Measurements from ENCODE around the gene BCDIN3D.
"Not testable (repeated sequence)": the region's sequence is repeated elsewhere in the genome, so short reads cannot be mapped to it uniquely, and the experiment has no call there.

Gene BCDIN3D

GRCh38 chr12:49876070-49876469 lies 33.2 kb upstream of the BCDIN3D start:
- no peak for DNase-seq

DNA sequence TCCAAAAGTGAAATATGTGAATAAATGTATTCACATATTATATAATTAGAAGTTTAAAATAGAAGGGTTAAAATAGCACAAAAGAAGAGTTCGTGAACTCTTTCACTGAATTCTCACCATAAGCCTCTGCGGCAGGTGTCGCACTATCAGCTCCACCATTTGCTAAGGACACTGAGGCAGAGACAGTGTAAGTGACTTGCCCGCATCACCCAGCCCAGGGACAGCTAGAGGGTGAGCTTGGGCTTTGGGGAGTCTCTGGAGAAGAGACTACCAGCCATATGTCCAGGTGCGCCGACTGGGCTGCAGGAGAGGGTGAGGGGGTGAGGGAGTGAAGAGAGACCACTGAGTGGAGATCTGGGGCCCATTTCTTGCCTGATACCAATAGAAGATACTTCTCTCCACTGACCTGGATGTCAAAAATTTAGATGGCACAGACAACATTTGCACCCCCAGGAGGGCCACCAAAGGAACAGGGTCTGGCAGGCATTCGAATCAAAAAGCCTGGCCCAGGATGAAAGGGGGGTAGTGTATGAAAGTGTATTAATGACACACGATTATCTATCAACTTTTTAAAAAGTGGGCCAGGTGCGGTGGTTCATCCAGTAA lies 32.3 kb upstream of the BCDIN3D start:
- DNase-seq = no peak

DNA sequence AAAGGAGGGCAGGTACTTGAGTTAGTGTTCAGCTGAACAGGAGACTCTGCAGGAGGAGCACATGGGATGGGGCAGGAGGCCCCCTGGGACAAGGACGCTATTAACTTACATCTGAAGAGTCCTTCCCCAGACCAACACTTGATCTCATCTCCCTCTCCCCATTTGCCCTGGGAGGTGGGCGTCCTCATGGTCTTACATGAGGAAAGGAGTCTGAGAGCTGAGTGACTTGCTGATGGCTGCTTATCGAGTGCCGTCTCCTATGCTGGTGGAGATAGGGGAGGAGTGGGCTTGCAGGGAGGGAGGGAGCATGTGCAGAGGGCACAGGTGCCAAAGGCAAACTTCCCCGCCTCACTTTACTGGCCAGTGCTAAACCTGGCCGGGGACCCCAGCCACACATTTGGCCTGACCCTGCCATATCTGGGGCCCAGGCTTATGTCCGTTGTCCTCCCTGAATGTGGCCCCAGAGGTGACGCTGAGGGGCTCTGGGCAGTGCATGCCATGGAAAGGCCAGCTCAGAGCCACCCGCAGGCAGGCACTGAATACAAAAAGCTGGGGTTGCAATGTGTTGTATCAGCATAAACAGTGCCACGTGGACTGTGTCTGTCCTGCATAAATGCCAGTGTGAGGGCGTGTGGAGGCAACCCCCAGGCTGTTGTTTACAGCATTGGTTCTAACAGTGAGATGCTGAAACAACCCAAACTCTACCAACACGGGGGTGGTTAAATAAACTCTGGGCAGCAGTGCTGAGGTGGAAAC lies 31.4 kb upstream of the BCDIN3D start:
- no peak for DNase-seq

GRCh38 chr12:49873361-49873934 lies 30.5 kb upstream of the BCDIN3D start:
- no peak for DNase-seq

DNA sequence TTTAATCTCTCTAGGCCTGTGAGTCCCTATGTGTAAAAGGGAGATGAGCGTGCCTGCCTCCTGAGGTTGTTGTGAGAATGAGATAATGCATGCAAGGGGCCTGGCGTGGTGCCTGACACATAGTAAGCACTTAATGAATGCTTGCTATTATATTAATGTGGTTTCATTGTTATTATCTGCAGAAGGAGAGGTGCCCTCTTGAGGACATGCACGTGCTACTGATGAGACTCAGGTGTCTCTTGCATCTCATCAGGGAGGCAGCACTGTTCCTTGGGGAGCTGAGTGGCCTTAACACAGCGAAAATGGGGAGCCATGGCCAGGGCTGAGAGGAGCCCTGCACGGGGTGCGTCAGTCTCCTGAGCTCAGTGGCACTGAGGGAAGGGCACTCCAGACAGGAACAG lies 29.9 kb upstream of the BCDIN3D start:
- no peak for DNase-seq

- no peak for DNase-seq
These were observed 29.5 kb upstream of the BCDIN3D start for GRCh38 chr12:49872381-49872780.

- DNase-seq = not testable (repeated sequence)
These were observed 28.9 kb upstream of the BCDIN3D start for GRCh38 chr12:49871811-49872251.

DNA sequence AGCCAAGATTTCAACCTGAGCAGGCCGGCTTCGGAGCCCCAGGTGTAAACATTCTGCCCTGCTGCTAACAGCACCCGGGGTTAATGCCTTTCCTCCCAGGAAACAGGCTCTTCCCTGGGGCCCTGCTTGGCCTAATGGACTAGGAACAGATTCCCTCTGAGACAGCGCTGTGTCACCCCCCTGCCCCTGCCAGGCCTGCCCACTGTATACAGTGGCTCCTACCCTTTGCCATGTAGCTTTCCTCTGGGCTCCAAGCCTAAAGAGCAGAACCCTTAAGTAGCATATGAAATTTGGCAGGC lies 28.3 kb upstream of the BCDIN3D start:
- DNase-seq = no peak

GRCh38 chr12:49870501-49871262 lies 27.8 kb upstream of the BCDIN3D start:
- DNase-seq = no peak

GRCh38 chr12:49869816-49870500 lies 27.1 kb upstream of the BCDIN3D start:
- no peak for DNase-seq

DNA sequence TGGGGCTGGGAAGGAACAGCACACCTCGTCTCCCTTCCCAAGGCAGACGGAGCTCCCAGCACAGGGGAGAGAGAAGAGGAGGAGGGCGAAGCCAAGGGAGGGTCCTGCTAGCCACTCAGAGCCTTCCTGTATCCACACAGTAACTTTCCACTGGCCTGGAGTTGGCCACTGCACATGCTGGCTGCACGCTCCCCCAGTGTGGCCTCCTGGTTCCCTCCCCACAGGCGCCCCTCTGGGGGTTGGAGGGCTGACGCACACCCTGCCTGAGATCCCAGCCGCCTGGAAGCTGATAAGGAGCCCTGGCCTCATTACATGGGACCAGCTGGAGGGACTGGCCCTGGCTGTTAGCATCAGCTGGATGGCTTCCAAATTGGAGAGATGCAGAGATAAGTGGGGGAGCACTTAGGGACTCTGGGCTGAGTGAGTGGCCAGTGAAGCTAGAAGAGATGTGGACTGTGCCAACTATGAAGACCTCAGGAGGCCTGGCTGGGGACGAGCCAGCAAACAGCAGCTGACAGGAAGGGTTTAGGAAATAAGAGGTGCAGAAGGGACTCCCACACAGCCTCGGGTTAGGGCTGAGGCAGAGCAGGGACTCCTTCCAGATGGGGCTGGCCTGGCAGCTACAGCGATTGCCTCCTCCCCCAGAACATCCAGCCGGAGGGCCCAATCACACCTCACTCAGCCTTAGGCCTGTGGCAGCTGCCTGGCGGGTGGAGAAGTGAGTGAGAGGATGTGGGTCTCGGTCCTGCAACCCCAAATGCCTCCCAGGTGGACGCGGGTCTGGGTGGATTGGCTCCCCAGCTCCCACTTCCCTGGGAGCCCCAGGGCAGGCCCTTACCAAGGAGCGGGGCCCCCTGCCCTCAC lies 26.3 kb upstream of the BCDIN3D start:
- DNase-seq = no peak

DNA sequence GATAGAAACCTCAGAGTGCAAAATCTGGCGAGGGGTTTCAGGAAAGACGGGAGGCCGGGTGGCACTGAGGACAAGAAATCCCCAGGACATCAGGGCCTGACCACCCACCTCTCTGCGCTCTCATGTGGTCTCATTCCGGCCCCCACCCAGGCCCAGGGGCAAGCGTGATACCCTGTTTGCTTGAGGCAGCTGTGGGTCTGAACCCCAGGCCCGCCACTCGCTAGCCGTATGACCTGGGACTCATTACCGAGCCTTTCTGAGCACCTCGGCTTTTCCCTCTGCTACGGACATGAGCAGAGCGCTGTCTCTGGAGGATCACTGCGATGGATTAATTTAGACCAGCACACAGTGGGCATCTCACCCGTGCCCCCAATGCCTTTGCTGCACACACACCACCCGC lies 25.5 kb upstream of the BCDIN3D start:
- DNase-seq = no peak

DNA sequence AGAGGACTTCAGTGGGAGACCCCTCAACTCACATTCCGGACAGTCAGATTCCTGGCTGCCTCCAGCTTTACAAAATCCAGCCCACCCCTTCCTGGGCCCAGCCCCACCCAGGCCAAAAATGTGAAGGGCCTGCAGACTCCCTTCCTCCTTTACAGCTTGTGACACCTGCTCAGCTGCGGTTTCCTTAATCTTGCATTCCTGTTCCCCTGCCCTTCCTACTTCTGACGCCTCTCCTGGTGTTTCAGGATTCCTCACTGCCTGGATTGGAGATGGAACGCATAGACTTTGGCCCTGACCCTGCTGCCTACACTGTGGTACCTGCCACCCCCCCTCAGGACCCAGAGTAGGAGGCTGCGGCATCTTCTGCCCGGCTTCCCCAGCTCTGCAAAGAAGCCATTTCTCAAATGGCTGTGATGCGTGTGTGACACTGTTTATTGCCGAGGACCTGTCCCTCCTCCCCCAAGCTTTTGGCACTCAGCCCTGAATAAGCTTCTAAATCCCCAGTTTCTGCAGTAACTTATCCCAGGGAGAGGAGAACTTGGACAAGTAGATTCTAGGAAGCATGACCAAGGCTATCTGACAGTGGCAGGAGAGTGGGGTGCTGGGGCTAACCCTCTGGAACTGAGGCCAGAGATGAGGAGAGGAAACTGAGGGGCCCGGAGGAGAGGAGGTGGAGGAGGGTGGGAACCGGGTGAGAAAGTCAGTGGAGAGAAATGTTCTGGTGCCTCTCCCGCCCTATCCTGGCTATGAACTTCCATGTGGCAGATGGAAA lies 24.9 kb upstream of the BCDIN3D start:
- DNase-seq = no peak

DNA sequence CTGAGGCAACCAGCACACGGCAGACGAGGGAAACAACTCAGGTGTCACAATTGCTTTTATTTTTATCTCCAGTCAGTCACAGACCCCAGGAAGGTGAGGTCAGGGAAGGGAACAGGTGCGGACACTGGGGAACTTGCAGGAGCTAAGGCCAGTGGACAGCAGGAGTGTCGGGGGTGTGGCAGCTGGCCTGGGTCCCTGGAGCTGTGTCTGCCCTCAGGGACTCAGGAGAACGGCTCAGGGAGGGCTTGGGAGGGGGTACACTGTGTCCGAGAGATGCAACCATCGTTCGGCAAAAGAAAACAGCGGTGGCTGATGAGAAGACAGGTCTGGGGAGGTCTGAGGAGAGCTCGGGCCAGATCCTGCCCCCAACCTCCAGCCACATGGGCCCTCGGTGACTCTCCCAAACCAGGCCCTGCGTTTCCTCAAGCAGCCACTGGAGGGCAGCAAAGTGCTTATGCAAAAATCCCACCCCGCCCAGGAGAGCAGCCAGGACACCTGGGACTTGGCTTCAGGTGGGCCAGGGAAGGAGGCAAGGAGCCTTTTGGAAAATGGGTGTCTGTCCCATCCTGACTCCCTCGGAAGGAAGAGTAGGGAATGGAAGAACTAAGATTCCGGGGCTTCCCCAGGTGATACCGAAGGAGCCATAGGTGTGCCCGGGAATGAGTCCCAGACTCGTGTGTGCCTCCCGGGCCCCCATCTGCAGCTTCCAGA lies 24.1 kb upstream of the BCDIN3D start:
- DNase-seq = peak; percentile 38 to 63 (median 55)

DNA sequence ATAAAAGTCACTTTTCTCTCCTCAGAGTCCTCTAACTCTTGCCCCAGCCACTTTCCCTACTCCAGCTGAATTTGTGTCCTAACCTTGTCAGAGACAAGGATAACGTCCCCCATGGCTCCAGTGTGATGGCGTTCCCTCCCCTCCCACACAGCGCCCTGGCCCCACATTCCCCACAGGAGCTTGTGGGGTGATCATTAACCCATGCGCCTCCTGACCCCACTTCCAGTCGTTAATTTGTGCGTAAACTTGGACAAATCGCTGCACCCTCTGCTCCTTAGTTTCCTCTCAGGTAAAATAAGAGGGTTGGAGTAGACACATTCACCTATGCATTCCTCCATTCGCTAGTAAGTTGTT lies 22.9 kb upstream of the BCDIN3D start:
- no peak for DNase-seq

DNA sequence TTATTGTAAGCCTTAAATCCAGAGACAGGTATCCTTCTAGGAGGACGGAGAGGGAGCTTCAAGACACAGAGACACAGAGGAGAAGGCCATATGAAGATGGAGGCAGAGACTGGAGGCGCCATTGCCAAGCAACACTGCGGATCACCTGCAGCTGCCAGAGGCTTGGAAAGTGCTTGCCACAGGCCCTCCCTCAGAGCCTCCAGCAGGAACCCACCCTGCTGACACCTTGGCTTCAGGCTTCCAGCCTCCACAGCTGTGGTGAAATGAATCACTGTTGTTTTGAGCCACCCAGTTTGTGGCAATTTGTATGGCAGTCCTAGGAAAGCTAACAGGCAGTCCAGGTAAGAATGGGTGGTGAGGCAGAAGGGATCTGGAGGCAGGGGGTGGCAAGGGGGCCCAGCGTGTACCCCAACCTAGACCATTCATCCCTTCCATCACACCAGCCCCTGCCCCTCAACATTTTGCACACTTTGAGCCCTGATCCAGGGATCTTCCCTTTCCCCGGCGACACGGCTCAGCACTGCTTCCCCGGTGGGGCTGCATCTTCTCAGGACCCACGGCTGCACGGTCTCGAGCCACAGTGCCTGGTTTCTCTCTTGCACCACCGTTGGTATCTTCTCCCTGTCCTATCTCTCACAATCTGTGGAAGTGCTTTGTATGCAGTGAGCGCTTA lies 22.3 kb upstream of the BCDIN3D start:
- DNase-seq = no peak

DNA sequence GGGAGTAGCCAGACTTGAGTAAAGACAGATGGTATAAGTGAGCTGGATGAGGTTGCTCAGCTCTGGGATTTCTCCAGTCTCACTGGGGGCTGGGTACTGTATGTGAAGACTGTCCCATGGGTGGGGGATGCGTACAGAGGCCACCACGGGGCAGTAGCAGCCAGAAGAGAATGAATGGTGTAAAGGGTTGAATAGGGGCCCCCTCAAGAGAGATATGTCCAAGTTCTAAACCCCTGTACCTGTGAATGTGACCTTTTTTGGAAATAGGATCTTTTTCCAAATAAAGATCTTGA lies 21.8 kb upstream of the BCDIN3D start:
- no peak for DNase-seq

DNA sequence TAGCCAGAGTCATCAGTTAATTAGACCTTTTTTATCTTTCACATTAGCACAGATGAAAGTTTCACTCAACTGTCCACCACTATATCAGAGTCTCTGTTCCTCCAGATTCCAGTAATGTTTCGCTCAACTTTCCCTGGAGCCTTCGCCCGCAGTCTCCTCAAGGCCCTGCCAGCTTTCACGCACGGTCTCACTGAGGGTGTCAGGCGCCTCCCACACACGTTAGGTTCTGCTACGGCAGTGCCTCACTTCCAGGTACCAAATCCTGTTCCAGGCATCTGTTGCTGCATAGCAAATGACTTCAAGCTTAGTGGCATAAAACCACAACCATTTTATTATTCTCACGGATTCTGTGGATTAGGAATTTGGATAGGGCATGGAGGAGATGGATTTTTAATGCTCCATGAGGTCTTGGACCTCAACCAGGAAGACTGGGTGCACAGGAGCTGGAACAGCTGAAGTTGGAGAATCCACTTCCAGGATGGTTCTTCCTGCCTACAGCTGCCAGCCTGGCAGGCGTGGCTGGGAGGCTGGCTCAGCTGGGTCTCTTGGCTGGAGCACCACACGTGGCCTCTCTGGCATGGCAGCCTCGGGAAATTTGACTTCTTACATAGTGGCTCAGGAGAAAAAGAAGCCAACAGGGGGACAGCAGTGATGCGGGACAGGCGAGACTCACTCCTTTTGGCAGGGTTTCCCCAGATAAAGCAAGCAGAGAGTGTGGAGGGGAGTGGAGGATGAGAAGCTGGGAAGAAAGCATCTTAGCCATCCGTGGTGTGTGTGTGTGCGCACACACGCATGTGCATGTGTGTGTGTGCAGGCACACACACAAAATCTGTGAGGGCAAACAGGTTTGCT lies 21.3 kb upstream of the BCDIN3D start:
- DNase-seq = no peak

DNA sequence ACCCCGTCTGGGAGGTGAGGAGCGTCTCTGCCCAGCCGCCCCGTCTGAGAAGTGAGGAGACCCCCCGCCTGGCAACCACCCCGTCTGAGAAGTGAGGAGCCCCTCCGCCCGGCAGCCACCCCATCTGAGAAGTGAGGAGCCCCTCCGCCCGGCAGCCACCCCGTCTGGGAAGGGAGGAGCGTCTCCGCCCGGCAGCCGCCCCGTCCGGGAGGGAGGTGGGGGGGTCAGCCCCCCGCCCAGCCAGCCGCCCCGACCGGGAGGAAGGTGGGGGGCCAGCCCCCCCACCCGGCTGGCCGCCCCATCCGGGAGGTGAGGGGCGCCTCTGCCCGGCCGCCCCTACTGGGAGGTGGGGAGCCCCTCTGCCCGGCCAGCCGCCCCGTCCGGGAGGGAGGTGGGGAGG lies 18.0 kb upstream of the BCDIN3D start:
- DNase-seq = not testable (repeated sequence)

Measured in T-helper 2 cell (primary cell).